H1 (cell line): ENCODE data around the gene DMPK. TPM values are rescaled to one million over a fixed set of nuclear protein-coding genes. Genes with fewer than 3 reads are reported as not detected.
A peak's percentile ranks its signal among the peaks of the same experiment; 100 is the strongest.

ENCODE experiments used
- CTCF ChIA-PET: fragments of 300-600 bp; sonication (Branson Sonifier 250); formaldehyde crosslinking; loops from one replicate; lab custom pipeline; 2021; ENCODE audit not compliant: partially characterized antibody; lab: Charles Lee
- POLR2A ChIA-PET: fragments of 300-600 bp; sonication (Branson Sonifier 250); formaldehyde crosslinking; loops from one replicate; lab custom pipeline; 2021; ENCODE audit warnings: inconsistent platforms; ENCODE audit not compliant: partially characterized antibody; lab: Charles Lee
- DNase-seq, 2 experiments: peaks; one replicate each; pipeline versions ENCODE4 v3.0.0 to v3.0.0-alpha.2; 2010 to 2022; ENCODE audit warnings: low spot score in 2 of 2, low read depth in 1 of 2, mixed read lengths in 1 of 2
- FAIRE-seq: peaks from 2 replicates; lab custom pipeline; 2011; peaks lifted over from hg19 to GRCh38; lab: Jason Lieb, UNC
- H2AFZ ChIP-seq: 2 replicates; pipeline ENCODE4 v1.8.1; 2012; ENCODE audit warnings: low read length, inconsistent platforms
- H2AK5ac ChIP-seq: 2 replicates; pipeline ENCODE4 v1.6.1; 2013; ENCODE audit warnings: low read depth, low read length
- H2BK120ac ChIP-seq: replicated peaks from 2 replicates; pipeline ENCODE3; 2013; ENCODE audit warnings: low read depth, low read length, inconsistent platforms
- H2BK12ac ChIP-seq: 2 replicates; pipeline ENCODE4 v1.6.1; 2013; ENCODE audit warnings: low read depth, low read length
- H2BK15ac ChIP-seq: 2 replicates; pipeline ENCODE4 v1.6.1; 2013; ENCODE audit warnings: low read length
- H2BK20ac ChIP-seq: 2 replicates; pipeline ENCODE4 v1.6.1; 2013; ENCODE audit warnings: low read length
- H2BK5ac ChIP-seq: 2 replicates; pipeline ENCODE4 v1.6.1; 2013; ENCODE audit warnings: low read depth, low read length
- H3K14ac ChIP-seq: 2 replicates; pipeline ENCODE4 v1.6.1; 2013; ENCODE audit warnings: inconsistent platforms; ENCODE audit not compliant: insufficient read length
- H3K18ac ChIP-seq: 2 replicates; pipeline ENCODE4 v1.6.1; 2013; ENCODE audit warnings: low read length; ENCODE audit errors: extremely low read depth
- H3K23ac ChIP-seq: 2 replicates; pipeline ENCODE4 v1.6.1; 2013; ENCODE audit warnings: inconsistent platforms; ENCODE audit not compliant: insufficient read length
- H3K23me2 ChIP-seq: 2 replicates; pipeline ENCODE4 v1.6.1; 2013; ENCODE audit warnings: low read depth, low read length
- H3K27ac ChIP-seq: 2 replicates; pipeline ENCODE4 v1.6.1; 2011; ENCODE audit warnings: low read depth, low read length, inconsistent platforms
- H3K27me3 ChIP-seq, 4 experiments: replicated peaks in 1 of 4; 1 replicate in 1 of 4; 2 replicates in 3 of 4; pipeline versions ENCODE4 v1.6.1 to v1.8.1; 2011 to 2013; ENCODE audit warnings: low read length in 3 of 4, mild to moderate bottlenecking in 3 of 4, inconsistent platforms in 2 of 4, mixed read lengths in 2 of 4, moderate library complexity in 1 of 4; ENCODE audit not compliant: control insufficient read depth in 3 of 4, insufficient read depth in 3 of 4; ENCODE audit errors: extremely low read depth in 1 of 4
- H3K36me3 ChIP-seq, 4 experiments: 2 replicates each; pipeline versions ENCODE4 v1.6.1 to v1.8.1; 2011 to 2013; ENCODE audit warnings: mild to moderate bottlenecking in 4 of 4, low read length in 3 of 4, moderate library complexity in 2 of 4, control low read depth in 1 of 4, inconsistent platforms in 1 of 4; ENCODE audit not compliant: insufficient read depth in 4 of 4, control insufficient read depth in 2 of 4
- H3K4ac ChIP-seq: replicated peaks from 2 replicates; pipeline ENCODE3; 2013; ENCODE audit warnings: low read length, low read depth, mixed read lengths, inconsistent platforms; ENCODE audit not compliant: insufficient read length
- H3K4me1 ChIP-seq, 4 experiments: replicated peaks in 1 of 4; 1 replicate in 1 of 4; 2 replicates in 3 of 4; pipeline versions ENCODE4 v1.6.1 to v1.8.1; 2011 to 2013; ENCODE audit warnings: low read length in 3 of 4, inconsistent platforms in 2 of 4, mixed read lengths in 1 of 4; ENCODE audit not compliant: insufficient read depth in 4 of 4, control insufficient read depth in 3 of 4
- H3K4me2 ChIP-seq, 2 experiments: 2 replicates each; pipeline versions ENCODE4 v1.6.1 to v1.8.1; 2011 to 2013; ENCODE audit warnings: low read depth in 2 of 2, low read length in 2 of 2, control low read depth in 1 of 2, inconsistent platforms in 1 of 2, mild to moderate bottlenecking in 1 of 2; ENCODE audit not compliant: insufficient read depth in 1 of 2
- H3K4me3 ChIP-seq, 4 experiments: fragments of 200-600, 300-600 bp in 1 of 4; sonication (generic), shearing (Covaris generic), sonication (Bioruptor Twin) in 1 of 4; 2 replicates each; pipeline versions ENCODE4 v1.5.1 to v1.8.1; 2011 to 2016; ENCODE audit warnings: low read length in 4 of 4, low read depth in 3 of 4, control low read depth in 2 of 4, inconsistent platforms in 2 of 4, mild to moderate bottlenecking in 2 of 4, mixed read lengths in 1 of 4, moderate library complexity in 1 of 4; ENCODE audit not compliant: insufficient read depth in 2 of 4; ENCODE audit errors: extremely low read depth in 1 of 4
- H3K56ac ChIP-seq: replicated peaks from 2 replicates; pipeline ENCODE3; 2013; ENCODE audit warnings: low read depth, mild to moderate bottlenecking, mixed read lengths, low read length, inconsistent platforms; ENCODE audit not compliant: insufficient read length
- H3K79me1 ChIP-seq: 2 replicates; pipeline ENCODE4 v1.6.1; 2013; ENCODE audit warnings: low read depth, low read length, control low read depth
- H3K79me2 ChIP-seq, 2 experiments: 2 replicates each; pipeline versions ENCODE4 v1.6.1 to v1.8.1; 2012 to 2013; ENCODE audit warnings: low read length in 2 of 2, mild to moderate bottlenecking in 2 of 2, inconsistent platforms in 1 of 2; ENCODE audit not compliant: insufficient read depth in 2 of 2, control insufficient read depth in 1 of 2
- H3K9ac ChIP-seq, 4 experiments: replicated peaks in 1 of 4; 1 replicate in 1 of 4; 2 replicates in 3 of 4; pipeline versions ENCODE4 v1.6.1 to v1.8.1; 2011 to 2013; ENCODE audit warnings: low read depth in 3 of 4, low read length in 3 of 4, control low read depth in 2 of 4, mild to moderate bottlenecking in 2 of 4, moderate library complexity in 2 of 4, inconsistent platforms in 1 of 4; ENCODE audit errors: extremely low read depth in 1 of 4
- H3K9me3 ChIP-seq, 2 experiments: 2 replicates each; pipeline versions ENCODE4 v1.6.1 to v1.8.1; 2012 to 2013; ENCODE audit warnings: mild to moderate bottlenecking in 2 of 2, moderate library complexity in 2 of 2, control low read depth in 1 of 2, inconsistent platforms in 1 of 2, low read depth in 1 of 2, low read length in 1 of 2, mixed read lengths in 1 of 2; ENCODE audit not compliant: insufficient read depth in 2 of 2
- H4K20me1 ChIP-seq, 2 experiments: replicated peaks in 1 of 2; 2 replicates each; pipeline versions ENCODE3 to v1.8.1; 2011 to 2013; ENCODE audit warnings: inconsistent platforms in 2 of 2, low read length in 2 of 2, mild to moderate bottlenecking in 1 of 2; ENCODE audit not compliant: insufficient read depth in 2 of 2, control insufficient read depth in 1 of 2
- H4K5ac ChIP-seq: 2 replicates; pipeline ENCODE4 v1.6.1; 2013; ENCODE audit warnings: low read length, low read depth, mixed read lengths, inconsistent platforms; ENCODE audit not compliant: insufficient read length
- H4K8ac ChIP-seq: 2 replicates; pipeline ENCODE4 v1.8.0; 2013; ENCODE audit warnings: mild to moderate bottlenecking, moderate library complexity, low read length, inconsistent platforms; ENCODE audit not compliant: insufficient read depth; ENCODE audit errors: extremely low read depth
- H4K91ac ChIP-seq: replicated peaks from 2 replicates; pipeline ENCODE3; 2013; ENCODE audit warnings: low read length, mixed read lengths, inconsistent platforms; ENCODE audit not compliant: insufficient read length
- CEBPB ChIP-seq: IDR thresholded peaks from 2 replicates; pipeline ENCODE4 v1.6.1; 2012; ENCODE audit warnings: low read depth, low read length
- CREB1 ChIP-seq: IDR thresholded peaks from 2 replicates; pipeline ENCODE4 v1.6.1; 2012; ENCODE audit warnings: inconsistent platforms
- CTBP2 ChIP-seq: IDR thresholded peaks from 2 replicates; pipeline ENCODE4 v1.7.0; 2011; ENCODE audit warnings: borderline replicate concordance, mild to moderate bottlenecking, moderate library complexity, mixed read lengths, low read length; ENCODE audit not compliant: insufficient read depth, insufficient read length
- EGR1 ChIP-seq: IDR thresholded peaks from 2 replicates; pipeline ENCODE4 v1.6.1; 2011; ENCODE audit warnings: low read depth, low read length, borderline replicate concordance
- POU5F1 ChIP-seq: IDR thresholded peaks from 2 replicates; pipeline ENCODE4 v1.6.1; 2011; ENCODE audit warnings: low read depth, mild to moderate bottlenecking, low read length, moderate library complexity
- RBBP5 ChIP-seq: IDR thresholded peaks from 2 replicates; pipeline ENCODE4 v1.7.1; 2012; ENCODE audit warnings: low read depth, mild to moderate bottlenecking, inconsistent platforms, low read length, moderate library complexity, borderline replicate concordance
- SP1 ChIP-seq: IDR thresholded peaks from 2 replicates; pipeline ENCODE4 v1.6.1; 2011; ENCODE audit warnings: low read depth, low read length
- ZNF274 ChIP-seq: IDR thresholded peaks from 2 replicates; pipeline ENCODE4 v1.7.0; 2012; ENCODE audit warnings: low read length, borderline replicate concordance; ENCODE audit errors: extremely low read depth
- WGBS, 2 experiments: shearing (Covaris generic) in 1 of 2; methylation state at CpG; one replicate each; pipeline versions ENCODE4 v1.1.6 to v1.1.7; 2013 to 2015; ENCODE audit warnings: low lambda C conversion rate in 2 of 2, mixed read lengths in 2 of 2, inconsistent platforms in 1 of 2, low coverage in 1 of 2, missing lambda C conversion rate in 1 of 2; ENCODE audit not compliant: insufficient replicate concordance in 2 of 2, insufficient coverage in 1 of 2, insufficient read length in 1 of 2; ENCODE audit errors: extremely low coverage in 1 of 2, missing lambda C conversion rate in 1 of 2; 5-methylcytosine and 5-hydroxymethylcytosine counted together
- polyA plus RNA-seq, 7 experiments: library from polyadenylated mRNA; depleted of rRNA in 3 of 7; stranded (reverse) in 5 of 7; unstranded in 2 of 7; fragments of >200 nt in 5 of 7; fragments of 200-250 nt in 2 of 7; gene quantifications; 1 replicate in 5 of 7; 2 replicates in 1 of 7; 4 replicates in 1 of 7; pipeline versions ENCODE4 v1.2.1 to v1.2.3, GENCODE V29; 2011 to 2013; ENCODE audit warnings: missing spikeins in 2 of 7, mixed read lengths in 2 of 7
- total RNA-seq: library from RNA; stranded (reverse); fragmentation: NEBNext Ultra II Directional; extraction: Animal tissue kit (Norgen Biotek cat#: 25700); gene quantifications from 2 replicates; pipeline ENCODE4 v1.2.1, GENCODE V29; 2021
- TF ChIP-seq, protein P1 (sequence below): IDR thresholded peaks from 2 replicates; pipeline ENCODE4 v1.6.1; 2012; ENCODE audit warnings: inconsistent platforms

DMPK gene
- total and polyA plus RNA-seq, 2 of the 8 experiments (the other 6 are each of a cell fraction or from before 2014, with no cell fraction given): 13.7 to 27.4 TPM

GRCh38 chr19:45804959-45805230 is 22.6 kb upstream of the DMPK start:
- no peak overlapping the region for H3K4me2 ChIP-seq
- no peak overlapping the region for H2AFZ ChIP-seq
- H2BK20ac ChIP-seq: no peak overlapping the region
- no peaks in the 10 kb centered on the region for H4K20me1 ChIP-seq
- no peak overlapping the region for H4K8ac ChIP-seq
- CTCF ChIA-PET: interaction anchor here (0.6 to 9.4 kb wide), 7 partner anchors 9 to 113 kb away, joined by 3 to 107 read pairs (median 4); partner anchors contain the start of gene RSPH6A
- H2BK120ac ChIP-seq: no peak overlapping the region
- H2BK5ac ChIP-seq: no peak overlapping the region
- no peak overlapping the region for H3K4me3 ChIP-seq
- FAIRE-seq (no peak), DNase-seq (no peak)
- no peak overlapping the region for H3K9ac ChIP-seq
- WGBS, 2 experiments: 89% methylated on average over 8 of the region's 8 CpGs; no CpG with 5 or more reads in 1 of the 2 experiments
- H3K9me3 ChIP-seq: no peaks in the 10 kb centered on the region; a peak in 1 of 4 replicates
- no peaks in the 10 kb centered on the region for H3K79me1 ChIP-seq
- peaks cover 0 to 2% (median 0%) of the 10 kb centered on the region in 4 experiments; a peak in 3 of 7 replicates for H3K27me3 ChIP-seq
- H3K14ac ChIP-seq: no peak overlapping the region
- no peaks in the 10 kb centered on the region; the same call in 1 of the 2 replicates for H3K23me2 ChIP-seq
- H3K4ac ChIP-seq: no peak overlapping the region
- TF ChIP-seq, protein P1, sequence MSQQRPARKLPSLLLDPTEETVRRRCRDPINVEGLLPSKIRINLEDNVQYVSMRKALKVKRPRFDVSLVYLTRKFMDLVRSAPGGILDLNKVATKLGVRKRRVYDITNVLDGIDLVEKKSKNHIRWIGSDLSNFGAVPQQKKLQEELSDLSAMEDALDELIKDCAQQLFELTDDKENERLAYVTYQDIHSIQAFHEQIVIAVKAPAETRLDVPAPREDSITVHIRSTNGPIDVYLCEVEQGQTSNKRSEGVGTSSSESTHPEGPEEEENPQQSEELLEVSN: no peak
- TF ChIP-seq ZNF274 (no peak), CEBPB (no peak), EGR1 (no peak), SP1 (no peak), CREB1 (no peak), CTBP2 (no peak), RBBP5 (no peak), POU5F1 (no peak)
- no peak overlapping the region for H4K91ac ChIP-seq
- peaks cover 0 to 4% (median 0%) of the 10 kb centered on the region in 4 experiments; a peak in 3 of 7 replicates for H3K4me1 ChIP-seq
- H2BK12ac ChIP-seq: no peak overlapping the region
- no peaks in the 10 kb centered on the region for H3K36me3 ChIP-seq
- POLR2A ChIA-PET: interaction anchor here (0.7 to 9.8 kb wide), 7 partner anchors 9 to 36 kb away, joined by 3 to 106 read pairs (median 4); partner anchors contain the start of genes DMPK, DMWD, RSPH6A and SIX5
- 0 out of 2 replicates have a peak overlapping the region, but pooled peaks have one; percentile 72 for H2BK15ac ChIP-seq
- H2AK5ac ChIP-seq: no peak overlapping the region
- no peak overlapping the region for H4K5ac ChIP-seq
- no peak overlapping the region for H3K18ac ChIP-seq
- H3K27ac ChIP-seq: no peak overlapping the region
- H3K79me2 ChIP-seq: no peaks in the 10 kb centered on the region
- H3K56ac ChIP-seq: no peak overlapping the region
- H3K23ac ChIP-seq: no peak overlapping the region
